ENCODE data around the gene TENM3.

DNA sequence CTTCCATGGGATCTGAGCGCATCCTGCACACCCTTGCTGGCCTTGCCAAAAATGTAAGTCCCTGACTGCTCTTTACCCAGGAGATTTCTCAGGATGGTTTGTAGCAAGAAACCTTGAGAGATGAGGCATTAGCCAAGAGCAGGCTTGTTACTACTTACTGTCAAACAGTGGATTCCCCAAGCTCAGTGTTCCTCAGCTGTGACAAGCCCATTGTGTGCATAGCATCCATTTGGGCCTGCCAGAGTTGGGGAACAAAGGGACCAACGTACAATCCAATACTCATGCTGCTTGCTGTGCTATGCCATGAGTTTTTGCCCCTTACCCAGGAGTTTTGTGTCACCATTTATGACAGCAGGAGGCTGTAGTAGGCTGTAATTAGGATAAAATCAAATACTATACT is 267.6 kb downstream of the TENM3 start:
- TF ChIP-seq, protein P1, sequence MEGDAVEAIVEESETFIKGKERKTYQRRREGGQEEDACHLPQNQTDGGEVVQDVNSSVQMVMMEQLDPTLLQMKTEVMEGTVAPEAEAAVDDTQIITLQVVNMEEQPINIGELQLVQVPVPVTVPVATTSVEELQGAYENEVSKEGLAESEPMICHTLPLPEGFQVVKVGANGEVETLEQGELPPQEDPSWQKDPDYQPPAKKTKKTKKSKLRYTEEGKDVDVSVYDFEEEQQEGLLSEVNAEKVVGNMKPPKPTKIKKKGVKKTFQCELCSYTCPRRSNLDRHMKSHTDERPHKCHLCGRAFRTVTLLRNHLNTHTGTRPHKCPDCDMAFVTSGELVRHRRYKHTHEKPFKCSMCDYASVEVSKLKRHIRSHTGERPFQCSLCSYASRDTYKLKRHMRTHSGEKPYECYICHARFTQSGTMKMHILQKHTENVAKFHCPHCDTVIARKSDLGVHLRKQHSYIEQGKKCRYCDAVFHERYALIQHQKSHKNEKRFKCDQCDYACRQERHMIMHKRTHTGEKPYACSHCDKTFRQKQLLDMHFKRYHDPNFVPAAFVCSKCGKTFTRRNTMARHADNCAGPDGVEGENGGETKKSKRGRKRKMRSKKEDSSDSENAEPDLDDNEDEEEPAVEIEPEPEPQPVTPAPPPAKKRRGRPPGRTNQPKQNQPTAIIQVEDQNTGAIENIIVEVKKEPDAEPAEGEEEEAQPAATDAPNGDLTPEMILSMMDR (IDR thresholded peaks at IDR 0.05), result no peak
- TF ChIP-seq ZFX (IDR thresholded peaks at IDR 0.05; ENCODE audit: borderline replicate concordance), result no peak
